ENCODE results near the gene NR0B1.

NR0B1 gene

DNA sequence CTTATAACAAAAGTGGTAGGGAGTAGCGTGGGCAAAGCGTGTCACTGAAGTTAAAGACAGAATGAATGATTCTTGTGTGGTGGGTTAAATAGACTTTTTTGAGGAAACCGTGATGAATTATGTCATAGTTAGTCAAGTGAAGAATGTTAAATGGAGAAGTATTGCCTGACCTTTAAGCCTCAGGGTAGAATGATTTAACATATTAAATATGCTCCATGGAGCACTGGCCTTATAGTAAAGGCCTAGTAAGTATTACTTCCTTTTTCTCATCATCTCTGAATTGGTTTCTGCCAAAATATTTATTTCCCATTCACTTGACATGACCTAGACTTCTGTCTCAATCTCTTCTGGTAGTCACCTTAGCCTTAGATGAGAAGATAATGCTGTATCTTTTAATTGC is 38.6 kb downstream of the NR0B1 start:
- DNase-seq (ENCODE audit: low spot score) = no peak

DNA sequence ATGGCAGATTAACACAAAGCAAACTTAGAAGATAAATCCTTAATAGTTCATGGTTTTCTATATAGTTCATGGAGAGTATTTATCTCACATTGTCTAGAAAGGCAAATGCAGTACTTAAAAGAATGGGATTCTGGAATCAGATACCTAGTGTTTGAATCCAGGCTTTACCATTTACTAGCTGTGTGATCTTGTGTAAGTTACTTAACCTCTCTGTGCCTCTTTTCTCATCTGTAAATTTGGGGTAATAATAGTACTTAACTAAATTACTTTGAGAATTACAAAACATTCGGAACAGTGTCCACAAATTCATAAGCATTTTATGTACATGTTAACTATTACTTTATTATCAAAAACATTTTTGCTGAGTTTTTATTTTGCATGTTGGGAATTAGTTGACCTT is 46.4 kb downstream of the NR0B1 start:
- DNase-seq (ENCODE audit: low spot score) = no peak

GRCh38 chrX:30261012-30261411 is 48.2 kb downstream of the NR0B1 start:
- DNase-seq (ENCODE audit: low spot score) = no peak

DNA sequence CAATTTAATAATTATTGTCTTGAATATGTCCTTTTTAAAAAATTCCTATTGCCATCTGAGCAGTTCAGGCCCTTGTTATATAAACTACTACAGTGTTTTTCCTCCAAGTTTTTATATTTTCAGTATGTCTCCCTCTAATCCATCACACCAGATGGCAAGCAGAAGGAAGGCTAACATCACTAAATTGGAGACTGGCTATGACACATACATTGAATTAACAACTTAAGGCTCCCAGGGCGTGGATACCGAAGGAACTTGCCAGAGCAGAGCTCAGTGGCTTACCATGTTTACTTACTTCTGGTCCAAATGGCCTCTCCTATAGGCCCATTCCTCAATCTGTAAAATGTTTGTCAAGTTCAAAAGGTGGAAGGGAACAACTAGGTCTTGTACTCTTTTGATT is 49.3 kb downstream of the NR0B1 start:
- no peak for DNase-seq (ENCODE audit: low spot score)
